Upper lobe of right lung (tissue), 1 donor: ENCODE data around the gene KHDRBS2. TPM values are rescaled to one million over a fixed set of nuclear protein-coding genes. Genes with fewer than 3 reads are reported as not detected.

Experiments
- ATAC-seq: fragments of 200-7000 bp; cut with Tn5 transposase; one replicate; pipeline ENCODE4 v1.9.1; 2020; ENCODE audit warnings: mild to moderate bottlenecking, moderate library complexity
- DNase-seq: peaks from one replicate; pipeline ENCODE4 v3.0.0-alpha.2; 2020
- H3K27ac ChIP-seq: fragments of 200-600 bp; one replicate; pipeline ENCODE4 v1.8.0; 2022
- H3K27me3 ChIP-seq: fragments of 200-600 bp; one replicate; pipeline ENCODE4 v1.8.0; 2022; ENCODE audit warnings: mild to moderate bottlenecking
- H3K36me3 ChIP-seq: fragments of 200-600 bp; one replicate; pipeline ENCODE4 v1.8.0; 2022
- H3K4me1 ChIP-seq: fragments of 200-600 bp; one replicate; pipeline ENCODE4 v1.8.0; 2022
- H3K4me3 ChIP-seq: fragments of 200-600 bp; one replicate; pipeline ENCODE4 v1.8.0; 2022; ENCODE audit warnings: mild to moderate bottlenecking
- H3K9me3 ChIP-seq: fragments of 200-600 bp; one replicate; pipeline ENCODE4 v1.8.0; 2022
- intact Hi-C: fragments of 100-400 bp; cut with DNase I; formaldehyde crosslinking; loops from one replicate; pipeline ENCODE4 v1.11.0; 2022
- total RNA-seq: library from RNA; stranded (reverse); fragmentation: NEBNext Ultra II Directional; extraction: Animal tissue kit (Norgen Biotek cat#: 25700); gene quantifications from one replicate; pipeline ENCODE4 v1.2.1, GENCODE V29; 2021
- TF ChIP-seq, protein P1 (sequence below): fragments of 200-600 bp; IDR thresholded peaks from one replicate; pipeline ENCODE4 v1.8.0; 2022; ENCODE audit warnings: antibody characterized with exemption
- donor health status: DM: no; HTN: yes; CAD: no; lungs with severe emphysema.

The KHDRBS2 gene
- total RNA-seq, 1 donor from 2014 or later = 9.4 TPM

DNA sequence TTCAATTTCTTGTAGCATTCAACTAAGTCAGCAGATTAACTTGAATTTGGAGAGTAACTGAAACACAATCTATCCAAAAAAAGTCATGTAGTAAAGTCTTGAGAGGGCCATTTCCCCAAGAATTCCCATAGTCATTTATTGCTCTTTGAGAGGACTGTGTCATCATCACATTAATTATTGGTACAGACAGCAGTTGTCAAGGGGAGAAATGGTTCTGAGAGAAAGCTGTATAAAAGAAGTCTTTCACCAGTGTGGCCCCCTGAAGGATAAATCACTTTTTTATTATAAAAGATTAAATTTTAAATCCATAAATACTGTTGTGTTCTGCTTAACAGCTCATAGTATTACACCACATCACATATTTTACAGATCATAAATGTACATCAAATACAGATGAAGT, 111.5 kb downstream of the KHDRBS2 start:
- Histone ChIP-seq H3K4me1 (no peaks in the 10 kb centered on the region), H3K27me3 (no peaks in the 10 kb centered on the region), H3K27ac (no peak overlapping the region), H3K9me3 (no peaks in the 10 kb centered on the region), H3K36me3 (no peaks in the 10 kb centered on the region), H3K4me3 (no peak overlapping the region)
- TF ChIP-seq, protein P1, sequence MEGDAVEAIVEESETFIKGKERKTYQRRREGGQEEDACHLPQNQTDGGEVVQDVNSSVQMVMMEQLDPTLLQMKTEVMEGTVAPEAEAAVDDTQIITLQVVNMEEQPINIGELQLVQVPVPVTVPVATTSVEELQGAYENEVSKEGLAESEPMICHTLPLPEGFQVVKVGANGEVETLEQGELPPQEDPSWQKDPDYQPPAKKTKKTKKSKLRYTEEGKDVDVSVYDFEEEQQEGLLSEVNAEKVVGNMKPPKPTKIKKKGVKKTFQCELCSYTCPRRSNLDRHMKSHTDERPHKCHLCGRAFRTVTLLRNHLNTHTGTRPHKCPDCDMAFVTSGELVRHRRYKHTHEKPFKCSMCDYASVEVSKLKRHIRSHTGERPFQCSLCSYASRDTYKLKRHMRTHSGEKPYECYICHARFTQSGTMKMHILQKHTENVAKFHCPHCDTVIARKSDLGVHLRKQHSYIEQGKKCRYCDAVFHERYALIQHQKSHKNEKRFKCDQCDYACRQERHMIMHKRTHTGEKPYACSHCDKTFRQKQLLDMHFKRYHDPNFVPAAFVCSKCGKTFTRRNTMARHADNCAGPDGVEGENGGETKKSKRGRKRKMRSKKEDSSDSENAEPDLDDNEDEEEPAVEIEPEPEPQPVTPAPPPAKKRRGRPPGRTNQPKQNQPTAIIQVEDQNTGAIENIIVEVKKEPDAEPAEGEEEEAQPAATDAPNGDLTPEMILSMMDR = no peak
- intact Hi-C loops = no loop called here
- ATAC-seq (no peak), DNase-seq (no peak)

DNA sequence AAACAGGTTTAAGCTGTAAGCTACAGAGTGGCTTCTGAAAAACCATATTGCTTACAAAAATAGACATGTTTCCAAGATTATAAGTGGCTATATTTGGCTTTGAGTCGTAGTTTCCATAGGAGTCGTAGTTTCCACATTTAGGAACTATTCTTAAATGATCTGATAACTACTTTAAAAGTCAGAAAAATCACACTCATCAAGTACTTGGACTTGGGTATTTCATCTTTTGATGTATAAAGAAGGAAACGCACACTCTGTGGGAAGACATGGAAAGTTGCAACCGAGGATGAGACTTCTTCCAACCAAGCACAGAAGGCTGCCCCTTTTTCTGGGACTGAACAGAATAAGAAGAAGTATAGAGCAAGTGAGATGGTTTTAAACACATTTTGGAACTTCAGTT, 118.3 kb downstream of the KHDRBS2 start:
- H3K27ac ChIP-seq = no peak overlapping the region
- TF ChIP-seq, protein P1 = no peak
- DNase-seq (no peak), ATAC-seq (no peak)
- H3K4me1 ChIP-seq = no peaks in the 10 kb centered on the region
- H3K36me3 ChIP-seq = no peaks in the 10 kb centered on the region
- intact Hi-C loops = no loop called here
- no peak overlapping the region for H3K4me3 ChIP-seq
- no peaks in the 10 kb centered on the region for H3K27me3 ChIP-seq
- no peaks in the 10 kb centered on the region for H3K9me3 ChIP-seq

DNA sequence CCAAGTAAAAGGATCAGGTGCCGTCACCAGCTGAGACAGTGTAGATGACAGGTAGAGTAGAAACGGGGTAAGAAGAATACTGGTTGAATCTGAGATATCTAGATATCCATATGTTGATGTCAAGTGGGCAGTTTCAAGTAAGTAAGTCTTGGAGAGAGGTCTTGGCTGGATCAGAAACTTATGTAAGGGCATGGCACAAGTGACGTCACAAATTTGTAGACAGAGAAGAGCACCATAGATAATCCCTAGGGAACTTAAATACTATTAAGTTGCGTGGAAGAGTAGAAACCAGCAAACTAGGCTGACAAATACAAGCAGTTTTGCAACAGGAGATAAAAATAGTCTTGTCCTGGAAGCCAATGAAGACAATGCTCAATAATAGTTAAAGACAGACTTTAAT, 123.2 kb downstream of the KHDRBS2 start:
- no peak for ATAC-seq
- DNase-seq = no peak
- Histone ChIP-seq H3K27ac (no peak overlapping the region), H3K27me3 (no peaks in the 10 kb centered on the region), H3K9me3 (no peaks in the 10 kb centered on the region), H3K4me1 (no peaks in the 10 kb centered on the region), H3K4me3 (no peak overlapping the region), H3K36me3 (no peaks in the 10 kb centered on the region)
- intact Hi-C loops = no loop called here
- TF ChIP-seq, protein P1 = no peak

DNA sequence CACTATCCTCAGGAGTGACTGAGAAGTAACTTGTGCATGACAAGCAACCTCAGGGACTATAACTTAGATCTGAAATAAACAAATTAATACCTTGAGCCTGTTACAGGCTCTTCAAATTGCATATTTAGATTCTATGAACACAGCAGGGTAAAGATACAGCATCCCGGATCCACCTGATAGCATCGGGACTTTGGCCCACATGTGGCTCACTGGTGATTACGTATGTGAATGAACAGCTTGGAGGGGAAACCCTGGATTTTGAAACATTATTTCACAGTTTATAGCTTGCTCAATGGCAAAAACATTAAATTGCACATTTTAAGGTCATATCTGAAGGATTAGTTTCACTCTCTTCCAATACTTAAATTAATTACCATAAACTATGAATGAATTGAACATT, 133.2 kb downstream of the KHDRBS2 start:
- Histone ChIP-seq H3K4me3 (no peak overlapping the region), H3K27me3 (no peaks in the 10 kb centered on the region), H3K4me1 (no peaks in the 10 kb centered on the region), H3K9me3 (no peaks in the 10 kb centered on the region), H3K27ac (no peak overlapping the region), H3K36me3 (no peaks in the 10 kb centered on the region)
- no peak for DNase-seq
- intact Hi-C loops = no loop called here
- no peak for ATAC-seq
- TF ChIP-seq, protein P1 = no peak

DNA sequence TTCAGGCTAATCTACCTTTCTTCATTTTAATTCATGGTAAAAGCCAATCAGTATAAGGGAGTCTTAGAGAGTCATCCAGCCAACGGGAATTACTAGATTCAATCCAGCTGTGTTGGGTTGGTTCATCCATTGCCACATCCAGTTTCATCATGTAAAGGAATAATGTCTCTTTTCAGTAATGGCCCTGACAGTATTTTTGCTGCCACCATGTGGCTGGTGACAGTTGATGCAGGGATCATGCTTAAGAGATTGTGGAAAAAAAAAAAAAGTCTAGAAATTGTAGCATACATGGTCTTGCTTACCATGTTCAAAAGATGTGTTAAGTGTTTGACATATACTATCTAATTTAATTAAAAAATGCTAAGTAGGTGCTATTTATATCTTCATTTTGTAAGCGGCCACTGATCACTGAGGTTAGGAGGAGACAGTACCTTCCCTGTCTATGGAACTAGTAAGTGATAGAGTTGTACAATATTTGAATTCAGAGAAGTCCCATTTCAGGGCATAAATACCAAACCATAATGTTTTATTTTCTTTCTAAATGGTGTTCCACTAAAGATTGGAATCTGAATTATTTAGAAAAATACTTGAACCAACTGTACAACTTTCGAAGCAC, 135.9 kb downstream of the KHDRBS2 start:
- intact Hi-C loops = no loop called here
- Histone ChIP-seq H3K4me3 (no peak overlapping the region), H3K27me3 (no peaks in the 10 kb centered on the region), H3K27ac (no peak overlapping the region), H3K36me3 (no peaks in the 10 kb centered on the region), H3K4me1 (no peaks in the 10 kb centered on the region), H3K9me3 (no peaks in the 10 kb centered on the region)
- TF ChIP-seq, protein P1 = peak; percentile 63
- DNase-seq = no peak
- peak; percentile 81 for ATAC-seq
